Measurements from ENCODE around the gene UST.

- no peak for TF ChIP-seq CTCF (IDR thresholded peaks at IDR 0.05)
- TF ChIP-seq MAX (CRISPR knock-in tag; IDR thresholded peaks at IDR 0.05), result no peak
- TF ChIP-seq ZNF121 (CRISPR knock-in tag; IDR thresholded peaks at IDR 0.05), result no peak
Measured at GRCh38 chr6:148869585-148869984, 122.8 kb downstream of the UST start.

Data from WTC11 (cell line).